ENCODE measurements around the gene DTNA.
"Not testable (repeated sequence)": the region's sequence is repeated elsewhere in the genome, so short reads cannot be mapped to it uniquely, and the experiment has no call there.

DTNA gene

DNA sequence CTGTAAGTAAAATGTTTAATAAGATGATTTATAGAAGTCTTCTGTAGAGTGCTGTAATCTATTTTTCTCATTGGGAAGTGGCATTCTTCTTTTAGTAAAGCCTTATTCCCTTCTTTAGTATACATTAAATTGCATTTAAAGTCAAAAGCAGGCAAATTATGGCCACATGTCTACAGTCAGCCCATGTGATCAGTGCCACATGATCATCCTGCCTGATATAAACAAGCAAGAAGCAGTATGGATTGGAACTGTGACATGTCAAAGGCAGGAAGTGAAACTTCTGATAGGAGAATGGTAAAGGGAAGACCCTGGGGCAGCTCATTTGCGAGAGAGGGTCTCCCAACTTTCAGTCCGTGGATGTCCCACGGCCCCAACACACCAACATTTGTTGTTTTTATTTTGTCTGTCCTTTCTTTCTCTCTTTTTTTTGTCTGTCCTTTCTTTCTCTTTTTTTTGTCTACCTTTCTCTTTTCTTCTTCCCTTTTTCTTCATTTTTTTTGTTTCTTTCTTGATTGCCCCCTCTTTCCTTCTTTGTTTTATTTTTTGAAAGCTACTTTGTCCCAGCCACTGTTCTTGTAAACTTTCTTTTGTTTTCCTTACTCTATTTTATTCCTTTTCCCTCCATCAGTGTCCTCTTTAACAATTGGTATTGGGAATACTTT lies 154.9 kb downstream of the DTNA start:
- no peak for DNase-seq

DNA sequence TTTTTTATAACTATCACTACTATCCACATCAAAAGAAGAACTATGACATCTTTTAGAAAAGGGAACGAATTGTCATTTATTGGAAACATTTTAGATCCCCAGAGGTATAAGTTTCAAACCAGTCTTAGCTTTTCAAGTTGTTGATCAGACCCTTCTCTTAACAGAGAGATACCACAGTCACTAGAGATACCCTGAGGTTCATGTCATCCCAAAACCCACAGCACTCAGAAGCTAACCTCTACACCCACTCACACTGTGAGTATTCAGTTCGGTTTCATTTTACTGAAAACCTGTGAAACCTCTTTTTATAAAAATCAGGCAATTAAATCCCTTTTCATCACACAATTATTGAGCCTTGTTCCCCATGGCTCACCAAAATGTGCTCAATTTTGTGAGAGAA lies 156.2 kb downstream of the DTNA start:
- DNase-seq, result no peak

DNA sequence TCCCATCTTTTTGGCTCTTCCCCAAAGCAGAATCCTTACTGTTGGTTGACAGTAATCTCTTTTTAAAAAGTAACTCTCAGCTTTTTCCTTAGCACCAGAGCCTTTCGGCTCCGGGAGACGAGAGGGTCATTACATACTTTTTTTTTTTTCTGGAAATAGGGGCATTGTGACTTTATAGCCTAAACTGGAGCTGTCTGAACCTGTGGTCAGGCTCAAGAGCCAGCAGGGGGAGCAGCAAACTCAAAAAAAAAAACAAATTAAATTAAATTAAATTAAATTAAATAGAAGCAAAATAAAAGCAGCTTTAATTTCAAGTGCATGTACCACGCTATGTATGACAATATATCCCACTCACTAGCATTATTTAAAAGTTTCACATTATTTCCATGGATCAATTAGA lies 156.6 kb downstream of the DTNA start:
- DNase-seq, result no peak

DNA sequence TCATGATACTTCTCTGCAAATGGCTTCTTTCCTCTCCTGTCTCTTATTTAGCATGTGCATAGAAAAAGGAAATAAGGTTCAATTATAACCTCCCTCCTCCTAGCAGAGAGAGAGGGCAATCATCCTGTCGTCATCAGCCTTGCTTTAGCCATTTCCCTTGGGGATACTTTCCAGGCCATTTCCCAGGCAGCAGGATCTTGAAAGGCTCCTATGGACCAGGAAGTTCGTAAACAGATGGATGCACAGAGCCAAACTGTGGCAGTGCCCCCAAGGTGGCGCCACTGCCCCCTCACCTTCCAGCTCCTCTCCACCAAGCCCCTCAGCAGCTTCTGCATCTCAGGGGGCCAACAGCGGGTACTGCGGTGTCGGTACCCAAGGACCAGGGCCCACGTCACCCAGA lies 157.4 kb downstream of the DTNA start:
- peak; percentile 38 to 70 for DNase-seq

DNA sequence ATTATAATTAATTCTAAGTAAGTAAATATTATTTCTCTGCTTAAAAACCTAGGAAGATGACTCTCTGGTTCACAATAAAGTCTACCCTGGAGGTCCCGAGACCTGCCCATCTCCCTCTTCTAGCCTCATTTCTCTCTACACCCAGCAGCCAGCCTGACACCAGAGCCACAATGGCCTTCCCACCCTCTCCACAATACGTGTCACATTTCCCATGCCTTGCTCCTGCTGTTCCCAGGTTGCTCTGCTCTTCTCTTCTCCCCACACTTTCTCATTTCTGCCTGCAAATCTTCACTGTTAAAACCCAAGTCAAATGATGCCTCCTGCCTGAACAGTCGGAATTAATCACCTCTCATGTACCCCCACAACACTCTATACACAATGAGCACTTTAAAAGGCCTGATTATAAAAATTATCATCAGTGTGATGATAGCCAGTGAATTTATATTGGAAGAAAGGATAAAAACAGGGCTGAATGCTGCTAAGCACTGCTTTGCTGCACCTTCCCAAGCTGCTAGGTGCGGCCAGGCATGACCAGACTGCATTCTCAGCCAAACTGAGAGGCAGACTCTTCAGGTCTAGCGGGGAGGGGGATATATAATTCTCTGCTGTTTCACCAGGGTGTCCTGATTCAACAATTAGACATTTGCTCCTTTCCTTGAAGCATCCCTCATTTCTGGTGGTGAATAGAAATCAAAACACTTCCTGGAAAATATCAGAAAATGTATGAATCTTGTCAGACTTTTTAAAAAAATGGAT lies 160.6 kb downstream of the DTNA start:
- peak; percentile 9 to 17 for DNase-seq

DNA sequence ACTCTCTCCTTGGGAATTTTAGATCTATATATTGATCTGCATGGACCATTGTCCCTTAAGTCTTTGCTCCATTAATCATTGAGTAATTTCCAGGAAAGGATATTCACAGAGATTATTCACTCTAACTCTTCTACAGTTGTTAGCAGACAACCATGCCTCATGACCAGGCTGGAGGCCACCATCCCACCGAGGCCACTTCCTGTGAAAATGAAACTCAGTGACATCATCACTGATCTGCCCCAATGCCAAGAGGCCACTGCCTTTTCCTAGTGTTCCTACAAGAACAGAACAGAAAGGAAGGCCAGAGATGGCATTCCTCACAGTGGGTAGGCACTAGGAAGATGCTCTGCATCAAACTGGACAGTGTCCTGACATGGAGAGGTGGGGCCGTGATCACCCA lies 161.3 kb downstream of the DTNA start:
- no peak for DNase-seq

DNA sequence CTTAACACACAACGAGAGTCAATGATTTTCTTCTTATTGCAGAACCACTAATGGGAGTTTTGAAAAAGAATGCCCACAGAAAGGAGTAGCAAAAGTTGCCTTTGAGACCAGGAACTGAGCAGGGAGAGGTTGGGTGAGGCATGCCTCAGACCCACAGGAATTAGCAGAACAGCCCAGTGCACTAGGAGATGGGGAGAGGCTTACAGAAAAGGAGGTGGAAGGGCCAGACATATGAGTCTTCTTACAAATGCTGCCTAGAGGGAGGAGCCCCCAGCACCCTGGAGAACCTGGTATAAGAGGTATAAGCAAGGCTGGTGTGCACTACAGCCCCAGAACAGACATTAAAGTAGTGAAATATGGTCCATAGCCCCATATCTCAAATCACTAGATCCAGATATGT lies 162.0 kb downstream of the DTNA start:
- DNase-seq, result no peak

DNA sequence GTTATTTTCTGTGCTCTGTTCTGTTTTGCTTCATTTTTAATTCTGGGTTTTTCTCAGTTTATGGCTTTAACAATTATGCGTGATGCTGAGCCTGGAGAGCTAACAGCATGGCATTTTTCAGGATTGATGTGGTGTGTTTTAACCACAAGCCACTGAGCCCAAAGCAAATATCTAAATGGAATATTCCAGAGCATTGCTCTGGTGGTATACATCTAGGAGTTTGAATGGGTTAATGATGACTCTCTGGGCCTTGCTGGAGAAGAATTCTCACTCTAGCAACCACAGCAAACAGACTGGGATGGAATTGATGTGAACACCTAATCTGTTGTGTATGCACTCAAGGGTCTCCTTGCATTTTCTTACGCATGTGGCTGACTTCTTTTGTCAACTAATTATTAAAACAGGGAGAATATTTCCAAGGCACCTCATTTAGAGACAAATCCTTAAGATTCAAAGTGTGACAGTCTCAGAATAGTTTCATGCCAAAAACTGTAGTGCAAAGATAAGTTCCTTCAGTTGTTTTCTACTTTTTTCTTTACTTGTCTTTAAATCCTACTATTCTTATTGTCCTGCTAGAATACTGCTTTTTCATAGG lies 164.0 kb downstream of the DTNA start:
- no peak for DNase-seq

DNA sequence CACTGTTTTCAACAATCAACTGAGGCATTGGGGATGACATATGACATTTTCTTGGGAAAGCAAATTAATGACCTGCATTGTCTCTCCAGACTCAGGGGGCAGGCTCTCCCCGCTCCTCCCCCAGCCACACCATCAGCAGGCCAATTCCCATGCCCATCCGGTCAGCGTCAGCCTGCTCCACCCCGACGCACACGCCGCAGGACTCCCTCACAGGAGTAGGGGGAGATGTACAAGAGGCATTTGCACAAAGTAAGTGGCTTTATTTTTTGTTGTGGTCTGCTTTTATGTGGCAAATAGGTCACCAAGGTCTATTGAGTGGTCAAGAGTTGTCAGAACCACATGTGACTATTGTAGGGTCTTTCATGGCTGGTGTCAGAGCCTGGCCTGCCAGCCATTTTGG lies 165.1 kb downstream of the DTNA start:
- no peak for DNase-seq

DNA sequence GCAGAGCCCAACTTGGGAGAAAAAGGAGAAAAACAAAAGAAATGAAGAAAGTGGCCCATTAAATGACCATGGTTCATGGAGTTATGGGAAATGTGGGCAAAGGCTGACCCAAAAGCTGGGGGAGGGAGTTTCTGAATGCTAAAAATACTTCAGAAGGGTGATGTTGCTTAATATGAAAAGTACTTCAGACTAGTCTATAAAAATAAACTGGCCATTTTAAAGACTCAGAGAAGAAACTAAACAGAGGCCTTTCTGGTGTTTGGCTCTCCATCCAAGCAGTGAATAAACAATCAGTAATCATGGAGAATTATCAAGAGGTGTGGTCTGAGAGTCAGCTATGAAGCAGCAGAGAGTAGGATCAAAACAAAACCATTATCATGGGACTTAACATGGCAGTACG lies 170.3 kb downstream of the DTNA start:
- no peak for DNase-seq

DNA sequence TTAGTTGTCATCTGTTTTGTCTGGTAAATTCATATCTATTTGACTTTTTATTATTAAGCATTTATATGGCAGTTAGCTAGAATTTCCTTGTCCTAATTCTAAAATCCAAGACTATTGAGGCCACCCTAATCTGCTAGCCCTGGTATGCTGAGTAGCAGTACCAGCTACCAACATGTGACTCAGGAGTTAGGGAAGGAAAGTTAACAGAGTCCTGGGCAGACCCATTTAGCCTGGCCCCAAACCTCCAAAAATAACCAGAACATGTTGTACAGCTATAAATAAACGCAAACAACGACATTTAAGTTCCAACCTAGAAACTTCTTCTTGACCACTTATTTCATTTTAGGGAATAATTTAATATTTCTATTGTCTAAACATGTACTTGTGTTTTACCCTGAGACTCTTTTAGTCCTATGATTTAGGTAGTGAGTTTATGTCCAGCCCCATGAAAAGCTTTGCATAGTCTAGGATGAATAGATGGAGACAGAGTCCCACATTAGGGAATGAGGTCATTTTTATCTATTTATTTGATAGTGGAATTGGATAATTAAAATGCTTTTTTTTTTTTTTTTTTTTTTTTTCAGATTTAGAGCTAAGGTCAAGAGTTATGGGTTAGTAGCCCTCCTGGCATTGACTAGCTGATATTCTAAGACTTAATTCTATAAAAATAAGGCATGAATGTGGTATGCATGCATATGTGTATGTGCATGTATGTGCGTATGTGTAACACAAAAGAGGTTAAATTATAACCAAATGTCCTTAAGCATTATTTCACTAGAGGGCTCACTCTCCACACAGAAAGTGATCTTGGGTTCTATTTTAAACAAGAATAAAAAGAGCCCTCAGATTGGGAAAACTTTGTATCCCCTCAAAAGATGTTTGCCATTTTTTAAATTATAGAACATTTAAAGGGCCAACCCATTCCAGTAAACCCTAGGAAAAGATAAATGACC lies 171.1 kb downstream of the DTNA start:
- DNase-seq, result no peak

DNA sequence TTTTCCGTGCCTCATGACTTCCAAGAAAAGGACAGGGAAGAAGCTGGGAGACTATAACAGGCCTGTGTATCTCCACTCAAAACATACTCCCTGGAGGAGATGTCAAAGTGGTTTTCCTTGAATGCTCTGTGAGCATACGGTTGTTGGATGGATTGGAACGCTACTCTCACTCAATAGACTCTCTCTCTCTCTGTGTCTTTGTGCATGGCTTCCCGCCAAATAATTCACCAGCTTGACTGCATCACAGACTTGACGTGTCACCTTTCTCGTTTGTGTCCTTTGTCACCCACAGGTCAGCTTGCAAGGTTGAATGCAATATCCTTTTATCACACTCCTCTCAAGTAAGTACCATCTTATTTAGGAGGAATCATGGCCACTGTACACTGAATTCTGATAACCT lies 174.3 kb downstream of the DTNA start:
- no peak for DNase-seq

DNA sequence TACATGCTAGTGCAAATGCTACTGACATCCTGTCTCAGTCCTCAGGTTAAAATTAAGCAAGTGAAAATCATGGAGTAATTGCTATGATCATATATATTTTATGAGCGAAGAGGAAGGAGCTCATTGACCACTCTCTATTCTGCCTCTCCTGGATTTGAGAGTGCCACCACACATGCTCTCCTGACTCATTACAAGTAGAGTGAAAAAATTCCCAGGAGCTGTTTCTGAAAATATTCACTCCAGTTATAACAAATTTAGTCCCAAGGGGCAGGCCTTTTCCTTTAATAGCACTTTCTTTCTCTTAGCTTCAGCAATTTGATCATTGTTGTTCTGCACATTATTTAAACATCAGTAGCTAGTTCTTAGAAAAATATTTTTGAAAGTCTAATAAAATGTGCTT lies 176.1 kb downstream of the DTNA start:
- DNase-seq, result no peak

DNA sequence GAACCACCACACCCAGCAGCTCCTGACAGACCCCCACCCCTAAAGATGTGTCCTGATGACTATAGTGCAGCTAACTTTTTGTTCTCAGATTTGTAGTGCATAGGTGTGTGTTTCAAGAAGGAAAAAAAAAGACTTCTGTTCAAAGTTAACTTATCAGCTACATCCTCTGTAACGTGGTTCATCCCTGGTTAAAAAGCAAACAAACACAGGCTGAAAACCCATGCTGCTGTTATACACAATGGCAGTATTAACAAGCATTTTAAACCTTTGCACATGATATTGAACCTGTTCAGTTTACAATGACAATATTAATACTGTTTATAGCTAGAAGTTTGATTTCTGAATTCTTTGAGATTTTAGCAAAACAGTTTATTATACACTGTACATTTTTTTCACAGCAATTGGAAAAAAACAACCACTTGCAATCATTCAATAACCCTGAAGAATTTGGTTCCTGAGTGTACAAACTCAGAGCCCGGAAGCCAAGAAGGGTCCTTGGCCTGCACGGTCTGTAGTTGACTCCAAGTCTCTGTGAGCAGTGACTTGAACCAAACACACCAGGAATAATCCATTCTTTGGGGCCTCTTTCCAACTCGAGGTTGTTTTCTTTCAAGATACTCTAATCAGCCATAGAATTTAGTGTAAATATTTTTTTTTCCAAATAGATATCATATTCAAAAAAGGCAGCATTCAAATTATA lies 177.9 kb downstream of the DTNA start:
- no peak for DNase-seq

DNA sequence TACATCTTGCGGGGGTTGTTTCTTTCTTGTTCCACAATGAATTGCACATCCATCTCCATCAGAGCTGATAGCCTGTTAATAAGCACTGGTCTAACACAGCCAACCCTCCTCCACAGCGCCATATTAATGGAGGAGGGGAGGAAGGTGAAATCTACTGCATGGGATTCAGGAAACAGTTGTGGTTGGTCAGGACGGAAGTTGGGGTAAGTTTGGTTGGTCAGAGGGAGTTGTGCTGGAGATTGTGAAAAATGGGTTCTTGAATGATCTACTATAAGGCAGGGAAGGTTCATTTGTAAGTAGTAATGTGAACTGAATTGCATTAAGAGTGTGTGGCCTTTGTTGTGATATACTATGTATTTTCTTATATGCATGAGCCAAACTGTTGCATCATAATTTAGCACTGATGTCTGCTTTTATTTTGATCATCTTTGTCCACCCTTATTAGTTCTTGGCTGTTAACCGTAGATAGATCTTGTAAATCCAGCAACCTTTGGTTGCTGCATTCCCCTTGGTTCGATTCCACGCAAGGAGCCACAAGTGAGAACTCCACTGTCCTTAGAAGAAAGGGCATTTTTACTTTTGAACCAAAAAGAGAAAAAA lies 180.5 kb downstream of the DTNA start:
- no peak for DNase-seq

DNA sequence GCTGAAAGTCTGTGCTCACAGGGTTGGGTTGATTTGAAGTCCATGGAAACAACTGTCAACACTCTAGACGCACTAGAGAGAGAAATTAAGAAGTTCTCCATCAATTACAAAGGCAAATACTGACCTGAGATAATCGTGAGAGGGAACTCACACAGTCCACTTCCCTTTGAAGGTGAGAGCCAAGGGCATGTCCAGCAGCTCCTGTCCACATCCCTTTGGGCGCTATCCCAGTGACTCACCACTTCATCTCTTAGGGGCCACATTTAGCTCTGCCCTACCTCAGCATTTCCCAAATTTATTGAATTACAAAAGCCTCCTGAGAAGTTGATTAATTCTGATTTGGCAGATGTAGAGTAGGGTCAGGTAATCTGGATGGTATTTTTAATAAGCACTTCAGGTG lies 182.3 kb downstream of the DTNA start:
- no peak for DNase-seq

DNA sequence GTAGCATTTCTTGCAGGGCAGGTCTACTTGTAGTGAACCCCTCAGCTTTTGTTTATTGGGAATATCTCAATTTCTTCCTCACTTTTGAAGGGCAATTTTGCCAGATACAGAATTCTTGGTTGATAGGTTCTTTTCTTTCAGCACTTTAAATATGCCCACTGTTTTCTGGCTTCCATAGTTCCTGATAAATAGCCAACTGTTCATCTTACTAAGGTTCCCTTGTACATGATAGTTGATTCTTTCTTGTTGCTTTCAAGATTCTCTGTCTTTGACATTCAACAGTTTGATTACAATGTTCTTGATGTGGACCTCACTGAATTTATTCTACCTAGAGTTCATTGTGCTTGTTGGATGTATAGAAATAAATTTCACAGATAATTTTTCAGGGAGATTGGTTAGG lies 183.1 kb downstream of the DTNA start:
- DNase-seq, result no peak

DNA sequence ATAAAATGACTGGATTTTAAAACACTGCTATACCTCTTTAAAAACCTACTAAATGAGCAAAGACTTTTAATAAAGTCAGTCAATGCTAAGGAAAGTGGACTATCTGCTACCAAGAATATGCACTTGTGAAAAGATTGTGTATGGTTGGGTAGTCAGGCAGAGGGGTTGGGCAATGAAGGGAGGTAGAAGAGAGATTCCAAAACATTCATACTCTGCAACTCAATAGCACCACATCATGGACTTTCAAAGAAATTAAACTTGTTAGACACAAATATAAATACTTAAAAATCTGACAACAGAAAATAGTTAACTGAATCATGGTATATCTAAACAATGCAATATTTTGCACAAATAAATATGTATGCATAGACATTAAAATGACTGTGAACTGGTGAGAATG lies 191.2 kb downstream of the DTNA start:
- DNase-seq, result no peak

DNA sequence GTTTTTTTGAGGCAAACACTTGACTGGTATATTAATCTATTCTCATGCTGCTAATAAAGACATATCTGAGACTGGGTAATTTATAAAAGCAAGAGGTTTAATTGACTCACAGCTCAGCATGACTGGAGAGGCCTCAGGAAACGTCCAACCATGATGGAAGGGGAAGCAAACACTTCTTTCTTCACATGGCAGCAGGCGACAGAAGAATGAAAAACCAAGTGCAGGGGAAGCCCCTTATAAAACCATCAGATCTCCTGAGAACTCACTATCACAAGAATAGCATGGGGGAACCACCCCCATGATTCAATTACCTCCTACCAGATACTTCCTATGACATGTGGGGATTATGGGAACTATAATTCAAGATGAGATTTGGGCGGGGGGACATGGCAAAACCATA lies 194.9 kb downstream of the DTNA start:
- DNase-seq, result no peak

DNA sequence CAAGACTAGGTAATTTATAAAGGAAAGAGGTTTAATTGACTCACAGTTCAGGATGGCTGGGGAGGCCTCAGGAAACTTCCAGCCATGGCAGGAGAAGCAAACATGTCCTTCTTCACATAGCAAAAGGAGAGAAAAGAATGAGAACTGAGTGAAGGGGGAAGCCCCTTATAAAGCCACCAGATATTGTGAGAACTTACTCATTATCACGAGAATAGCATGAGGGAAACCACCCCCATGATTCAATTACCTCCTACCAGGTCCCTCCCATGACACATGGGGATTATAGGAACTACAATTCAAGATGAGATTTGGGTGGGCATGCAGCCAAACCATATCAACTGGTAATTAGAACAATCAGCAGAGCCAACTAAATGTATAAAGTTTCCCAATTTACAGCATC lies 196.9 kb downstream of the DTNA start:
- not testable (repeated sequence) for DNase-seq

DNA sequence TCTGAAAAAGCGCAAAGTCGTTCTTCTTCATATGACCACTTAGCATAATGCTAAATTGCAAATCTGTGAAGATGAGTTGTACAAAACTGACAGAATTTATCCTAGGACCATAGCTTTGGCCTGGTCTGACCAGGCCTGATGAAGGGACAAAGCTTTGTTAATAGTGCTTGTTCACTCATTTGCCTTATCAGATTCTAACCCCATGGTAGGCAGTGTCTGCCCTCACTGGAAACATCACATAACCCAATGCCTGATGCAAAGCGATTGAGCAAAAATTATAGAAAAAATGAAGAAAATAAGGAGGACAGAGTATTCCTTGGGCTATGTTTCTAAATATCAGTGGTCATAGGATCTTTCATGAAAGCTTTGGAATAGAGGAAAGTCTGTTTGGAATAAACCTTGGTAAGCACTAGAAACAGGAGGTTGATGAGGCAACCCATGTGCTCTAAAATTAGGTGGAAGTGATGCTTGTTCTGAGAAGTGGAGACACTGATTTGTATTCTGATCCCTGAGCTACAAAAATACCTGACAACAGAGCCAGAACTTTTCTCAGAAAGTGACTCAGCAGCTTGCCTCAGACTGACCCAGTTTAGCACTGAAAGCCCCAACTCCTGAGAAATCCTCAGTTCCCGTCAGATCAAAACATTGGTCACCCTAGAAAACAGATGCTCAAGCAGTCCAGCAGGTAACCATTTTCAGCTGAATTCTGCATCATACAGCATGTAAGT lies 199.7 kb downstream of the DTNA start:
- no peak for DNase-seq

DNA sequence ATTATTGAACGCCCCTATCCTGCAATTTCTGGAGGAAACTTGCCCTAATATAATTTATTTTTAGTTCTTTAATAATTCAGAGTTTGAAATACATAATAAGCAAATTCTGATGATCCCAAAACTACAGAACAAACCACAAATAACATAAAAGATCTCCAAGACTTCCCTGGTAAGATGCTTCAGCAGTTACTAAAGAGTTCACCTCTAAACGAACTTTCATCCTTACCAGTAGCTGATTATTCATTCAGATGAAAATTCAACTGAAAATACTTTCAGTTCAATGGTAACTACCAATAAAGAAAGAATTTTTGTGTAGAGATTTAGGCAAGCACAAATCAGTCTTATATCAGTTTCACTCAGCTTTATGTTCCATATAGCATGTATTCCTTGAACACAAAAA lies 201.0 kb downstream of the DTNA start:
- DNase-seq, result no peak

Data from NCI-H187 (cell line).